ENCODE measurements around the gene RAD50.
"Not testable (repeated sequence)": the region's sequence is repeated elsewhere in the genome, so short reads cannot be mapped to it uniquely, and the experiment has no call there.

The RAD50 gene

DNA sequence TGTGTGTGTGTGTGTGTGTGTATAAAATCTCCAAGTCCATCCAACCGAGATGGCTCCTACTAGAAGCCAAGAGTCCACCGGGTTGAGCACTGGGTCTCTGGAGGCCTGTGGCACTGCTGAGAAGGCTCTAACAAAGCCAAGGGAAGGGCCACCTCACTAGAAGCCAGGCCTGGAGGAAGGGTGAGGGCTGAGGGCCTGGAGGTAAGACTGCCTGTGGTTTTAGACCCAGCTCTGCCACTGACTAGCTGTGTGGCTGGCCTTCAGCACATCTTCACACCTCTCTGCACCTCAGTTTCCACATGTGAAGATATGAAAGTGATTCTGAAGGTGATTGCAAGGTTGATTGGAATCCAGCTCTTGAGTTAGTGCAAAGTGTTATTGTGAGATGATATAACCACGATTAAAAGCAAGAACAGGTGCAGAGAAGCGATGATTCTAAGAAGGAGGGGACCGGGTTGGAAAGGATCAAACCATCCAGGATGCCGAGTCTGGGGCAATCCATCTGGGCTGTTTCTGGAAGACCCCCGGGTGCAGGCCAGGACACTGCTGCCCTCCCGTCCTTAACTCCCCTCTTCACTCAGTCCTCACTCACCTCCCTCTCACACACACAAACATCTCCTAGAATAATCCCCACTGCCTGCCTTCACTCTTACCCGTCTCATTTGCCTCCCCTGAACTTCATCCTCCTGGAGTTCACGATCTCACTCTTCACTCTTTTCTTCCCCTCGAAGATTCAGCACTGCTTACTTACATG lies 119.3 kb downstream of the RAD50 start:
- DNase-seq (ENCODE audit: low read depth) = no peak

DNA sequence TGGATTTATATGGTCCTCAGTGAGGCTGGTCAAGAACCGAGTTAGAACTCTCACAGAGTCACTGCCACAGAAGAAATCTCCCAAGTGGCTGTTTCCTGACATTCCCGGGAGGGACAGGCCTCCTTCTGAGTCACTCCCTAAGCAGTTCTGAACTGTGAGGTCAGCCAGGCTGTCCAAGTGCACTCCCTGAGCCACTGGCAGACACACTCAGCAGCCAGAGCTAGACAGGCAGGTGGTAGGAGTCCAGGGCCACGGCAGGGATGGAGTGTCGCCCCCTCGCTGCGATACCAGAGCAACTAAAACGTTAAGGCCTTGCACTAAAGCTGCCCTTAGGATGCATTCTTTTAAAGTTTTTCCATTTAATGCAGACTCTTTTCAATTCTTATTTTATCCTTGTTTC lies 120.4 kb downstream of the RAD50 start:
- DNase-seq (ENCODE audit: low read depth) = peak; percentile 91

- DNase-seq (ENCODE audit: low read depth) = no peak
These were observed 121.1 kb downstream of the RAD50 start for GRCh38 chr5:132677682-132678400.

- DNase-seq (ENCODE audit: low read depth) = no peak
These were observed 122.0 kb downstream of the RAD50 start for GRCh38 chr5:132678735-132679134.

DNA sequence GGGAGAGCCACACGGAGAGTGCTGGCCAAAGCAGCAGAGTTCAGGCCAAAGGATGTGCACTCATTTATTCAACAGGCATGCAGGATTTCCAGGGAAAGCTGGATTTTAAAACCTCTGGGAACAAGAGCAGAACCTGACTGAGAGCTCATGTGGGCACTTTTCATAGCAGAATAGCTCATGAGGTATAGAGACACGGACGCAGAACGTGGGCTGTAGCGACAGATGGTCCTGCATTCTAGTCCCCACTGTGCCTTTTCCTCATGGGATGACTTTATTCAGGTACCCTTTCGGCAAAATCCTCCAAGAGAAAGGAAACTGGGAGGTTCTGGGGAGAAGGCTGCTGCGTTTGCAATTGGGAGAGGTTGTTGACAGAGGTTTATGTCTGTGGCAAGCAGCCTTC lies 122.4 kb downstream of the RAD50 start:
- DNase-seq (ENCODE audit: low read depth) = no peak

GRCh38 chr5:132679717-132680380 lies 123.1 kb downstream of the RAD50 start:
- DNase-seq (ENCODE audit: low read depth) = no peak

DNA sequence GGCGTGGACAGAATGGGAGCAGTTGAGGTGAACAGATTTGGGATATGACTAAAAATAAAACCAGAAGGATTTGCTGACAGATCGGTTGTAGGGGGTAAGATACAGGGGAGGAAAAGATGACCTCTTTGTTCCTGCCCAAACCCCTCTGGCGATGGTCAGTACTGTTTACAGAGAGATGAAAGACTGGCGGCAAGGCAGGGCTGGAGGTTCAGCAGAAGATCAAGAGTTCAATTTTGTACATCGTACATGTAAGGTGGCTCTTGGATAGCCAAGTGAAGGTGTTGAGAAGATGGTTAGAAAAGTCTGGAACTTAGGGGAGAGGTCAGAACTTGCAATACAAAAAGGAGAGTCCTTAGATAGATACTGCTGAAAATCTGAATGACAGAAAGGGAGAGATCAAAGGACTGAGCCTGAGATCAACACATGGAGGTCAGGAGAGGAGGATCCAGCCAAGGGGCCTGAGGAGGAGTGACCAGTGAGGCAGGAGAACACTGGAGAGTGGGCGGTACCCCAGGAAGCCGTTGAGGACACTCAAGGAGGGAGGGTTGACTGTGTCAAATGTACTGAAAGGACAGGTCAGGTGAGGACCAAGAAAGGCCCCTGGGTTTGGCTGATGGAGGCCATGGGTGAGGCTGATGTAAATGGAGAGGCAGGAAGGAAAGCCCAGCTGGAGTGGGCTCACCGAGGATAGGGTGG lies 124.2 kb downstream of the RAD50 start:
- DNase-seq (ENCODE audit: low read depth) = no peak

DNA sequence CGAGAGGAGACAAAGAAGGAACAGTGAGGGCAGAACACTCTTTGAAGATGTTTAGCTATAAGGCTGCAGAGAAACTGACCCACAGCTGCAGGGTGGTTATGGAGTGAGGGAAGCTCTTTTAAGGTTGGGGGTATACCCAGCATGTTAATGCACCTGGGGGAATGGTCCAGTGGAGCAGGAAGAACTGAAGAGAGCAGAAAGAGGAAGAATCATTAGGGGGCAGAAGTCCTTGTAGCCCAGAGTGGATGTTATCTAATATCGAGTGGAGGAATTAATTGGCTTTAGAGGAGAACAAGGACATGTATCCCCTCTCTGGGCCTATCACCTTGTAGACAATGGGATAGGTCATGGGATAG lies 124.7 kb downstream of the RAD50 start:
- no peak for DNase-seq (ENCODE audit: low read depth)

DNA sequence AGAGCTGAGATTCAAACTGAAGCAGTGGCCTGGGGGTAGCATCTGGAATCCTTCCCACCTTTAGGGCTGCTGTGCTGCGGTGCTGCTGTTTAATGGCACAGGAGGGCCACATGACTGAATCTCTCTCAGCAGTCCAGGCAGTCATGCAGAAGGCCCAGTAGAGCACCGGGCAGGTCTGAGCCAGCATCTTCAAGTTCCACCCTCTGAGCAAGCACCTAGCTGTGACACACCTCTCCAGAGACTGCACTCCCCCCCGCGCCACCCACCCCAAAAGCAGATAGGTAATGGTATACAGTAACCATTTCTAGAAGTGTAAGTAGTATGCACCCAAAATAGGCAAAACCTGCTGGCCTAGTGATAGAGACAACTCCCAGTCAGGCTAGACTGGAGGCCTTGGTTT lies 125.2 kb downstream of the RAD50 start:
- no peak for DNase-seq (ENCODE audit: low read depth)

DNA sequence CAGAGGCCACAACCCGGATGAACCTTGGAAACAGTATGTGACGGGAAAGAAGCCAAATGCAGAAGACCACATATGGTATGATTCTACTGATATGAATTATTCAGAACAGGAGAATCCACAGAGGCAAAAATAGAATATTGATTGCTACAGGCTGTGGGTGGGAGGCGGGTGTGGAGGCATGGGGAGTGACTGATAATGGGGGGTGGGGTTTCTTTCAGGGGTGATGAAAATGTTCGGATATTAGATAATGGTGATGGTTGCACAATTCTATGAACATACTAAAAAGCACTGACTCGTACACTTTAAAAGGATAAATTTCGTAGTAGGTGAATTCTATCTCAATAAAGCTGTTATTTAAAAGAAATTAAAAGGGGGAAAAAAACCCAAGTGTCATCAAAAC lies 127.7 kb downstream of the RAD50 start:
- DNase-seq (ENCODE audit: low read depth) = no peak

GRCh38 chr5:132684922-132685720 lies 128.3 kb downstream of the RAD50 start:
- no peak for DNase-seq (ENCODE audit: low read depth)

- no peak for DNase-seq (ENCODE audit: low read depth)
These were observed 129.4 kb downstream of the RAD50 start for GRCh38 chr5:132686193-132686592.

GRCh38 chr5:132687995-132688394 lies 131.2 kb downstream of the RAD50 start:
- DNase-seq (ENCODE audit: low read depth) = no peak

- DNase-seq (ENCODE audit: low read depth) = peak; percentile 70
These were observed 132.0 kb downstream of the RAD50 start for GRCh38 chr5:132688536-132689339.

- no peak for DNase-seq (ENCODE audit: low read depth)
These were observed 132.7 kb downstream of the RAD50 start for GRCh38 chr5:132689513-132689912.

- DNase-seq (ENCODE audit: low read depth) = no peak
These were observed 133.4 kb downstream of the RAD50 start for GRCh38 chr5:132690156-132690555.

DNA sequence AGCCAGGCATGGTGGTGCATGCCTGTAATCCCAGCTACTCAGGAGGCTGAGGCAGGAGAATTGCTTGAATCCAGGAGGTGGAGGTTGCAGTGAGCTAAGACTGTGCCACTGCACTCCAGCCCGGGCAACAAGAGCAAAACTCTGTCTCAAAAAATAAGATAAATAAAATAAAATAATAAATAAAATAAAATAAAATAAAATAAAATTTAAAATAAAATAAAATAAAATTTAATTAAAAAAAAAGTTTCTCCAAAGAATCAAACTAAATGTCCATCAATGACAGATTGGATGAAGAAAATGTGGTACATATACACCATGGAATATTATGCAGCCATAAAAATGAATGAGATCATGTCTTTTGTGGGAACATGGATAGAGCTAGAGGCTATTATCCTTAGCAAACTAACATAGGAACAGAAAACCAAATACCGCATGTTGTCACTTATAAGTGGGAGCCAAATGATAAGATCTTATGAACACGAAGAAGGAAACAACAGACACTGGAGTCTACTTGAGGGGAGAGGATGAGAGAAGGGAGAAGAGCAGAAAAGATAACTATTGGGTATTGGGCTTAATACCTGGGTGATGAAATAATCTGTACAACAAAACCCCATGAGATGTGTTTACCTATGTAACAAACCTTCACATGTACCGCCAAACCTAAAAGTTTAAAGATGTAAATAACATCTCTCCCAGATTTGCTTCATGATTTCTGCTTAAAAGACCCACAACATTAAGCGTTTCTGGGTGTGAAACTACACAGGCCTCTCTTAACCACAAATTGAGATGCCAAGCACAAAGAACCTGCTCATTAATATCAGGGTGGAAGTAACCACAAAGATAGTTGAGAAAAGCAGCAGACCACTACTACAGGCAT lies 135.2 kb downstream of the RAD50 start:
- not testable (repeated sequence) for DNase-seq (ENCODE audit: low read depth)

- no peak for DNase-seq (ENCODE audit: low read depth)
These were observed 135.8 kb downstream of the RAD50 start for GRCh38 chr5:132692632-132692967.
